GM23338 (cell line): ENCODE results near the gene CFAP57.

ENCODE experiments used
- CTCF ChIP-seq, 2 experiments: fragments of 200-600 bp in 1 of 2; sonication (generic) in 1 of 2; conservative IDR thresholded peaks; 2 replicates each; pipeline versions ENCODE4 v1.5.1 to v1.6.1; 2016 to 2017; ENCODE audit warnings: antibody characterized with exemption in 2 of 2, low read depth in 2 of 2, mild to moderate bottlenecking in 2 of 2, moderate library complexity in 1 of 2
- EZH2 ChIP-seq: fragments of 200-600 bp; sonication (generic); IDR thresholded peaks from one replicate; pipeline ENCODE4 v1.8.0; 2017; ENCODE audit warnings: antibody characterized with exemption, mild to moderate bottlenecking, low read depth; ENCODE audit not compliant: unreplicated experiment

- TF ChIP-seq CTCF (conservative IDR thresholded peaks at IDR 0.05; ENCODE audit: low read depth in 2 of 2) (no peak), EZH2 (no peak)
Measured at GRCh38 chr1:43286115-43286514, 114.0 kb downstream of the CFAP57 start.
